ENCODE results near the gene TOP2A.

The TOP2A gene

DNA sequence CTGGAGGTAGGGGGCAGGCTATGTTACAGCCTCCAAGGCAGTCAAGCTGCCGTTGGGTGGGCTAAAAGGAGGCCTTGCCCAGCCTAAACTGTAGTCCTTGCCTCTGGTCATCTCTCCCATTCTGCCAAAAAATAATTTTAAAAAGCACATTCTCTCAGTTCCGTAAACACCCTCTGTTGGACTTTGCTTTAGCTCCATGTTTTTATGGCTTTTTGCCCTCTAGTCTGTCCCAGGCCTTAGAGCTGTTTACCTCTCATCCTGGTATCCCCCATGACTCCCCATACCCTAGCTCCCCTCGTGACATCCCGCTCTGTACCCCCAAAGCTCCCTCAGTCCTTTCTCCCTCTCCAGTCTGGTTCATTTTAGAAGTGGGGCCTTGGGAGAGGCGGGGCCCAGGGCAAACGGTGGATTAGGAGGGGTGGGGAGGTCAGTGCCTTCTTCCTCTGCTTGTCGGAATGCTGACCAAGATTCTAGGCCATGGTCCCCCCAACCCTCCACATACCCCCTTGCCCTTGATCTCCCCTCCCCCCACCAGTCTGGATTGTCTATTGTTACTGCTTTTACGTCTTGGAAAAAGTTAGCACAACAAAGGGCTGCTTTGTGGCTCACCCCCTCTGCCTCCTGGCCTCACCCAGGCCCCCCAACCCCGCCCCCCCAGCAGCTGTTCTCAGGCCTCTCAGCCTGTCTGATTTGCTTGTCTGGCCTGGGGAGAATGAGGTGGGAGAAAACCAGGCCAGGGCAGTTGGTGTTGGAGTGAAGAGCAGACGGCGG lies 71.5 kb downstream of the TOP2A start:
- no peak for DNase-seq (ENCODE audit: low read depth in 3 of 3)

DNA sequence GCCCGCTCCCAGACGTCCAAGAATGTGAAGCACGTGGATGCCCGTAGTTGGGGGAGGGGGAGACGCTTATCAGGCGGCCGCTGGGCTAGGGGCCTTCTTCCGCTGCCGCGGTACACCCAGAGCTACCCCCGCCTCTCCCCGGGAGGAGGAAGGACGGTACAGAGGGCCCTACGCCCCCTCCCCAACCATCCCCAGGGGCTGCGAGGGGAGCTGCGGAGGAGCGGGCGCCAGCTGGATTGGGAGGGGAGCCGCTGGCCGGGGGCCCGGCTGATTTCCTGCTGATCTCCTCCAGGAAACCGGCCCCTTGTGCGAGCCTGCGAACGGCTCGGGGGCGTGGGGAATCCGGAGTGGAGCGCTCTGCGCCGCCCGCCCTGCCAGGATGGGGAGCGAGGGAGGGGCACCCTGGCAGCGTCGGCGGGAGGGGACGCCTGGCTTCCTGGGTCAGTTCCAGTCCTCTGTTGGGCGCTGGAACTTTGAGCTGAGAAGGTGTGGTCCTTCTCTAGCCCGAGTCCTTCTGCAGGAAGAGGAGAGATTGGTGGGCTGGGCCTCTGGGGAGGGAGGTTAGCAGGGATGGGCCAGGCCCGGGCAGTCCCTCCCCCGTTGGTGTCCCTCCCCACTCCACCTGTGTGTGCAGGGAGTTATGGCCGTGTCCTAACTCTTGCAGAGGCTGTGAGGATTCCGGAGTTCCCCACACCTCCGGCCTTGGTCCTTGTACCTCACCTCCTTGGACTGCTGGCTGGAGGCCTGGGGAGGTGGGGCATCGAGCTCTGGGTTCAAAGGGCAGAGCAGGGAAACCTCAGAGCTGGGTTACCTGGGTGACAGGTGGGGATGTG lies 72.3 kb downstream of the TOP2A start:
- no peak for DNase-seq (ENCODE audit: low read depth in 3 of 3)

DNA sequence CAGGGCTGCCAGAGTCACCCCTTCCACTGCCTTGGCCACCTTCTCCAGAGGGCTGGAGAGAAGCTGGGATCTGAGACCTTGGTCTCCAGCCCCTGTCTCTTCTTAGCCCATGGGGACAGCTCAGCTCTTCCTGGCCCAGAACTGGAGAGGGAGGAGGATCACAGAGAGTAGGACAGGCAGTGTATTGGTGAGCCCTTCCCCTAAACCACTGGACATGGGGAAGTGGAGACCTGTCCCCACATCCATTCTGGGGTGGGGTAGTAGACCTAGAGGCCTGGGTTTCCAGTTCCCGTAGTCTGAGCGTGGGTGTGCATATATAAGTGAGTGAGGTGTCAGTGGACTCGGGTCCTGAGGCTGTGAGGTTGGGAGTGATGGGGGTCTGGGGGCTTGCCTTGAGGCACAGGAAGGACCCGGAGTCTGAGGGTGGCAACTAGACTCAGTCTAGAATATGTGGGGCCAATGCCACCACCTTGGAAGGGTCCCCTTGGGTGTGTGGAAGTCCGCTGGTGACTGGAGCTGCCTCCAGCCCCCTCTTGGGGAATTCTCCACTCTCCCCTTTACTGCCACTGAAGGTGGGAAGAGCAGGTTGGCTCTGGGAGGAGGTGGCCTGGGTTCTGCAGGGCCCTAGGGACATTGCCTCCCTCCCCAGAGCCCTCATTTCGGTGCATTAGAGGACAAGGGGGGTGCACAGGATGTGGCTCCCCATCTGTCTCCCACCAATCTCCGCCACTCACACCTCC lies 73.1 kb downstream of the TOP2A start:
- DNase-seq (ENCODE audit: low read depth in 3 of 3) = no peak

DNA sequence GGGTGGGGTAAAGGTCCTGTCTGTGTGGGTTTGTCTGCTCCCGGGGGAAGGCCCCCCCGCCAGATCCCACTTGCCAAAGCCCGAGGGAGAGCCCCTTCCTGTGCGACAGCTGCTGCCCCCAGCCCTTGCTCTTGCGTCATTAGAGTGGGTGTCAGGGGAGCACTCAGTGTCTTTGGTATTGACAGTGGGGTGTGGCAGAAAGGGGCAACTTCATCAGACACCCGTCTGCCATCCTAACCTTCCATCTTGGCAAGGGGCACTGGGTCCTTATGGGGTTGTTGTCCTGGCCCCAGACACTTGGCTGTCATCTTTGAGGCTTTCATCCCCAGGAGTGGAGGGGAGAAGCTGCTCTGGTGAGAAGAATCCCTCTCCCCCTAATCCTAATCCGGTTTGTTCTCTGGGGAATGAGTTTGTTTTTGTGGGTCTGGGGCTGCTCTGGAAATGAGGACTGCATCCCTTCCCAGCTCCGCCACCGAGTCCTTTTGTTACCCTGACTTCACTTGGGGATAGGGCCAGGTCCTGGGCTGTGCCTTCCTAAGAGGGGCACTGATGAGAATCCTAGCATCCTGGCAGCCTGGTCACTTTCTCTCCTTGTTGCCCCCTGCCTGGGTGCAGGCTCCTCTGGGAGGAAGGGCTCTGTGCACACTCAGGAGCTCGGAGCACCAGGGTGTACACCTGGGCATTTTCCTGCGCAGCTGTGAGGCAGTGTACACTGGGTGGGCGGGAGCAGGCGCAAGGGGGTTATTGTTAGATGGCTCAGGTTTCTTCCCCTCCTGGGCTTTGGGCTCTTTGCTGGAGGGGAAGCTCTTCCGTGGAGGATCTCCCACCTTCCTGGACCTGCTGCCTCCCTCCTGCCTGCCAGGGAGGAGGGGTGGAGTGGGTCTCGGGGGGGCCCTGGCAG lies 74.2 kb downstream of the TOP2A start:
- no peak for DNase-seq (ENCODE audit: low read depth in 3 of 3)

DNA sequence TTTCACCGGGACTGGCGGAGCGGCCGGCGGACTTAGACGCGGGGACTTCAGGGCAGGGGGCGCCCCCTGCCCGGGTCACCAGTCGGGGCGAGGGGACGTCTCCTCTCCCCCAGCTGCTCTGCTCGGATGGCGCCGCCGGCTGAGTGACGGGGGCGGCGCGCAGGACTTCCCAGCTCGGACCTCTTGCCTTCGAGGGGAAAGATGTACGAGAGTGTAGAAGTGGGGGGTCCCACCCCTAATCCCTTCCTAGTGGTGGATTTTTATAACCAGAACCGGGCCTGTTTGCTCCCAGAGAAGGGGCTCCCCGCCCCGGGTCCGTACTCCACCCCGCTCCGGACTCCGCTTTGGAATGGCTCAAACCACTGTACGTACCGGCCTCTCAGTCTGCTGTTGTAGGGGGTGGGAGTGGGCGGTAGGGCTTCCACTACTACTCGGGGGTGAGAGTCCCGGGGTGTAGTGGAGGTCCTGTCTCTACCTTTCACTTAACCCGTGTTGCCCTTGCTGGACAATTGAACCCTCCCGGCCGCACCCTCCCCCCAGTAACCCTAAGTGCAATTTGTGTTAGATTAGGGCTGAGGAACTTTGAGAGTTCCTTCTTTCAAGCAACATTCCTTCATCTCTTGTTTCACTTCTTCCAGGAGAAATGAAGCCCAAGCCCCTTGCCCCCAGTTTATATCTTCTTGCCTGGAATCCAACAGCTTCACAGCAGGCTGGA lies 75.0 kb downstream of the TOP2A start:
- no peak for DNase-seq (ENCODE audit: low read depth in 3 of 3)

DNA sequence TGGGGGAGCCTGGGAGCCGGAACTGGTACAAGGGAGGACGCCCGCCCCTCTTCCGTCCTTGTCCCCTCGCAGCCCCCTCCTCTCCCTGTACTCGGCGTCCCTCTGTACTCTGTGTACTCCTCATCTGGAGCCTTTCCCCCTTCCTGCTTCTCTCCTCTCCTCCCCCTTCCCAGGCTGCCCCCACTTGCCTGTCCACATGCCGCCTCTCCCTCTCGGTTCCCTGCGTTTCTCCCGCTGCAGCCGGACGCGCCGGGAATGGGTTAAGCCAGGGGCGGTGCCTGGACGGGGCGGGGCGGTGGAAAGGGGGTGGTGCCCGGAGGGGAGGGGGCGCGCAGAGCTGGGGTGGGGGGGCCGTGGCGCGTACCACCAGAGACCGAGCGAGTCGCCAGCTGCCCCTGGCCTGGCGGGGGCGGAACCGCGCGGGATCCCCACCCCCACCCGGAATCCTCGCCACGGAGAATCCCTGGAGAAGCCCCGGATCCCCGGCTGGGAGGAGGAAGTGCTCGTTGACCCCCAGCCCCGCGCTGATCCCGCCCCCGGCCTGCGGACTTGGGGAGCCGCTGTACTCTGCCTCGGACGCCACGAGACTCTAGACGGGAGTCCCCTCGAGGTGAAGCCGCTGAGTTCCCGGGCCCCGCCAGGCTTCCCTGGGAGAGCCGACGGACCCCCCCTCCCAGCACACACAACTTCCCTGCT lies 75.7 kb downstream of the TOP2A start:
- DNase-seq (ENCODE audit: low read depth in 3 of 3) = no peak

DNA sequence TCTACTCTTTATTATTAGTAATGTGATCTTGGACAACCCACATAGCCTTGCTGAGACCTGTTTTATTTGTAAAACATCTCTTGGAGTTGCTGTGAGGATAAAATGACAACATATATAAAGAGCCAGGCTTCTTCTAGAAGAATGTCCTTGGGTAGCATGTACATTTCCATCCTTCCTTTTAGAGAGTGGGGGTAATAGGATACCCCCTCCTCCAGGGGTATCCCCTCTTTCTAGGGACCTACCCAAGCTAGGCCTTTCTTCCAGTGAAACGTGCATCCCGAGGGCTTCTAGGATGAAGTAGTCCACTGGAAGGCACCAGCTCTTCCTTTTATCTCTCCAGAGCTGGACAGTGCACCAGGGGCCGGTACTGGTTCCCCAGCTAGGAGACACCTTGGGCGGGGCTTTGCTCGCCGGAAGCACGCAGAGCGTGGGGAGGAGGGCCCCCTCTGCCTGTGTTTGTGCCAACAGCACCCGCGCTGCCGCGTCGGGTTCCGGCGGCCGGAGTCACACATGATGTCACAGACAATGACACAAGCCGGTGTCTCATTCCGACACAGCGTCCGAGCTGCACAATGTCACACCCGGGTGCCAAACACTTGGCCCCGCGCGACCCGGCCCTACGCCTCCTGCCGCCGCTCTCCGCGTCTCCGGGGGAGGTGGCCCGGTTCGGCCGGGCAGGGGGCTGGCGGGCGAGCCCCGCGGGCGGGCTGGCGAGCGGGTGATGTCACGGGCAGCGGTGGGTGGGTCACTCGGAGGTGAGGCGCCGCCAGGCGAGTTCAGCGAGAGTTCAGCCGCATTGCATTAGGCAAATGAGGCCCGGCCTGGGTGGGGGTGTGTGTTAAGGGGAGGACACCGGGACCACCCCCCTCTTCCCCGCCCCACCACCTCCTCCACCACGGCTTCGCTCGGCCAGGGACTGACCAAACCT lies 76.6 kb downstream of the TOP2A start:
- DNase-seq (ENCODE audit: low read depth in 3 of 3) = peak; percentile 68 to 82 (median 70)

DNA sequence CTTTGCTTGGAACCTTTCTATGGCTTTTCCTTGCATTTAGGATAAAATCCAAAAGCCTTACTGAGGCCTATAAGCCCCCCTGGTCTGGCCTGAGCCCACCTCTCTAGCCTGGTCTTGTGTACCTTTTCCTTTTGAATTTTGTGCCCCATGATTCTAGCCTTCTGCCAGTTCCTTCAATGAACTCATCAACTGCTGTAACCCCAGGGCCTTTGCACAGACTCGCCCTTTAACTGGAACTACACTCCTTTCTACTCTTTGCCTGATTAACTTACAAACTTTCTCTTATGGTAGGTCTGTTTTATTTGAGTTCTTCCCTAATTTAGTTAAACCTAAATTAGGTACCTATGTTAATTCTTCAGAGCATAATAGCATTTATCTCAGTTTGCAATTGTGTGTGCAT lies 77.4 kb downstream of the TOP2A start:
- DNase-seq (ENCODE audit: low read depth in 3 of 3) = no peak

DNA sequence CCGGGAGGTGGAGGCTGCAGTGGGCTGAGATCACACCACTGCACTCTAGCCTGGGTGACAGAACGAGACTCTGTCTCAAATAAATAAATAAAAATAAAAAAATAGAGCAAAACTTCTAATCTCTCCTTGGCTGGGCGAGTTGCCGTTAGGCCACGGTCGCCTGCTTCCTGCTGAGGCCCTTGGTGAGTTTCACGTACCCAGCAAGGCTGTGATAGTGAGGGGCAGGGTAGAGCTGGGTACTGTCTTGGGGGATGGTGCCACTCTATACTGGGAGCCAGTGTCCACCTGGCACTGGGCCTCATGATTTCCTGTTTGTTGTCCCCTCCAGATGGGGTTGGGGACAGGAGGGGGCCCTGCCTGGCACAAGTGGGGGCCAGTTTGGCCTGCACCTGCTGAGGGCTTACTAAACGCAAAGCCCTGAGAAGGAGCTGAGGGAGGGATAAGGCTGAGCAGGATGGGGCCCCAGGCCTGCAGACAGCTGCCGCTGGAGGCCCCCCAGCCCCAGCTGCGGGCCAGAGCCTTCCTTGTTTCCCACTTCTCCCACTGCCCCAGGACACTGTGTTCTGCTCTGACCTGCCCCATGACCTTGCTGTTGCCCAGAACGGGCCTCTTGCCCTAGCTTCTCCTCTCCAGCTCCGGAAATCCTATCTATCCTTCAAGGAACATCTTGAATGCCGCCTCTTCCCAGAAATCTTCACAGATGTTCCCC lies 78.6 kb downstream of the TOP2A start:
- no peak for DNase-seq (ENCODE audit: low read depth in 3 of 3)

Data from stimulated activated CD4-positive, alpha-beta T cell treated with anti-CD3 and anti-CD28 coated beads, TNF-alpha, amount 100 ng/mL, for 24 hours (primary cell).